EH (cell line): ENCODE measurements around the gene PDIA2.
A peak's percentile ranks its signal among the peaks of the same experiment; 100 is the strongest.

ENCODE experiments used
- DNase-seq: peaks from one replicate; pipeline ENCODE4 v3.0.0-alpha.2; 2015; ENCODE audit warnings: low read depth

Gene PDIA2

DNA sequence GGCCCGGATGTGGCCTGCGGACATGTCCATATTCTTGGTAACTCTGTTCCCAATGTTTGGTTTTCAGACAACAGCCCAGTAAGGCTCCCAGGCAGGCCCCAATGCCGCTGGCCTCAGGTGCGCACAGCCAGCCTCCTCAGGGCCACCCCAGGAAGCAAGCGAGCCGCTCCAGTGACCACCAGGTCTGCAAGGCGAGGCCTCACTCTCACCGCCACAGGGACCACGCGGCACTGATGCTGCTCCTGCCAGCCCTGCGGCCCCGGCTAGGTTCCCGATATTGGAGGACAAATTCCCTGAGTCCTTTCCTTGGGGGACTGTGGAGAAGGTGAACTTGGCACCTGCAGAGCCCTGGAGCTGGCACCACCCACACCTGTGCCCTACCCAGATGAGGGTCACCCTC is 19.0 kb downstream of the PDIA2 start:
- no peak for DNase-seq

DNA sequence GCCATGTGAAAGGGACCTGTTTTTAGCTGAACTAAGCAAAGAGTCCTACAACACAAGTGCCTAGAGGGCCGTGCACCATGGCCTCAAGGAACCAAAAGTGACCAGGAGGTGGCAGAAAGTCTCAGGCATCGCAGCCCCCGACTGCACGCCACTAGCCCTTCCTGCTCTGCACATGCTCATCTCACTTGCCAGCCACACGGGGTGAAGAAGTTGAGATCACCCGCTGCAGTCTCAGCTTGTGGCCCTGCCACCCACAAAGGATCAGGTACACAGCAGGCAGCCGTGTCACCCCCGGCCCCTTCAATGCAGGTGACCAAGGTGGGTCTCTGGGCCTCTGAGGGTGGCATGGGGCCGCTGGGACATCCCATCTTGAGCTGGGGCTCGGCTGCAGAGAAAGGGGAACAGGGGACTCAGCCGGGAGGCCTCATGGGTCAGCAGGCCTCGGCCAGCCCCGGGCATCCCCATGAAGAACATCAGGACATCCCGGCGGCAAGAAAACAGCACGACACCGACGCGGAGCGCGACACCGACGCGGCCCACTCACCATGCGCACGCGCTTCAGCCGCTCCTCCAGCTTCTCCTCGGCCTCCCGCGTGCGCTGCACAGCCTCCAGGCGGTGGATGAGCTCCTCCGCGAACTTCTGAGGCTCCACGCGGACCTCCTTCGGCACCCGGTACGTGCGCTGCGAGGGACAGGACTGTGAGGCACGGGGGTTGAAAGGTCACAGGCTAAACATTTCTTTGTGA is 21.0 kb downstream of the PDIA2 start:
- DNase-seq: peak; percentile 26

DNA sequence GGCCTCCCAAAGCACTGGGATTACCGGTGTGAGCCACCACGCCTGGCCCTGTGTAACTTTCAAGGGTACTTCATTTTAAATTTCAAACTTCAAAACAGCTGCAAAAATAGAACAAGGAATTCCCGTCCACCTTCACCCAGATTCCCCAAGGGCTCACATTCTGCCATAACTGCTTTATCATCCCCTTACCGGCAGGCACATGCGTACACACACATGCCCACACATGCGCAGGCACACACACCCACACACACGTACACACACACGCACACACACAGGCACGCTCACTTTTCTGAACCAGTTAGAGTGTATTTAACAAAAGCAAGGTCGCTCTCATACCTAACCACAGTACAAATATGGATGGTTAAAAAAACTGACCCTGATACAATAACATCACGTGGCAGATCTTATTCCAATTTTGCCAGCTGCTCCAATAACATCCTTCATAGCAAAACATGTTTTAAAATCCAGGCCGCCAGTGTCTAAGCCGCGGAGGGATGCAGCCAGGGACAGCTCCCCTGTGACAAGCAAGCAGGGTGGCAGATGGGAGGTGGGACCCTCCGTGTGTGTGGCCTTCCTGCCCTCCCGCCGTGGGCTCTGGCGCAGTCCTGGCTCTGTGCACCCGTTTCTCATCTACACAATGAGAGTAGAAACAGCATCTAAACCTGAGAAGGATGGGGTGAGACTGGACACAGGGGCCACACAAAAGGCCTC is 23.1 kb downstream of the PDIA2 start:
- DNase-seq: no peak

DNA sequence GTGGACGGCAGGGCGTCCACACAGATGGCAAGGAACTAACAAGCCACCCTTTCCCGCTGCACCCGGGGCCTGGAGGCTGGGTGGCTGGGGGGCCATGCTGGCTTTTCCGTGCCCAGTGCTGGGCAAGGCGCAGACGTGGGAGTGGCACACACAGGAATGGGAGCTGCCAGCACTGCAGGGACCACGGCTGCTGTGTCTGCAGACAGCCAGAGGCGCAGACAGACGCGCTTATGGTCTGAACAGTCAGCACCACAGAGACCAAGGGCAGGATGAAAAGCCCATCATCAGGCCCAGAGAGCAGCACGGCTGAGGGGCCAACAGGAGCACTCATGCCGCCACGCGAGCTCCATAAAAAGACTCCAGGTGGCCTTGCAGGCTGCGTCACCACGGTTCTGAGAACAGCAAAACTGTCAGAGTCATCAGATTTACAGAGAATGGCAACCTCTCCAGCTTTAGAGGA is 24.0 kb downstream of the PDIA2 start:
- DNase-seq: no peak

DNA sequence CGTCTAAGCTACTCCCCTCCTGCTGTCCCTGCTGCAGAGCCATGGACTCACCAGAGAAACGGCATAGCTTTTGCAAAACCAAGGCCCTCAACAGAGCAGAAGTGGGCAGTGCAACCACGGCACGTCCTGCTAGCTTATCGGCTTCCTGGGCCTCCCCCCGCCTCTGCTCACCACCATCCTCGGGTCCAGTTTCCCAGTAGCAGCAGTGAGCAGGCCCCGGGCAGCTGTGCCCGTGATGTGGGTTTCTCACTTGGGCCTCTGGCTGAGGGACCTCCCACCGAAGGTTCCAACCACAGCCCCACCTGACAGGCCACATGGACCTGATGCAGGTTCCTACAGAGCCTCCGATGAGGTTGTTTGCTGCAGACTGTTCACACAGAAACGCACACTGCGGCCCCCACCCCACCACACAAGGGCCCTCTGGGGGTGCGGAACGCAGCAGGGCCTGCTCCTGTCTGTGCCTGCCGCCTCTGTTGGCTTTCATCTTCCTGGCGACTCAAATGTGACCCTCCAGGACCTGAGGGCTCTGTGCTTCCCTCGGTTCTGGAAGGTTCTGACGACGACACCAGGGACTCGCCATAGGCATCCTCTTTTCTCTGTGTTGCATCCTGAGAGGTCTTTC is 24.8 kb downstream of the PDIA2 start:
- no peak for DNase-seq

DNA sequence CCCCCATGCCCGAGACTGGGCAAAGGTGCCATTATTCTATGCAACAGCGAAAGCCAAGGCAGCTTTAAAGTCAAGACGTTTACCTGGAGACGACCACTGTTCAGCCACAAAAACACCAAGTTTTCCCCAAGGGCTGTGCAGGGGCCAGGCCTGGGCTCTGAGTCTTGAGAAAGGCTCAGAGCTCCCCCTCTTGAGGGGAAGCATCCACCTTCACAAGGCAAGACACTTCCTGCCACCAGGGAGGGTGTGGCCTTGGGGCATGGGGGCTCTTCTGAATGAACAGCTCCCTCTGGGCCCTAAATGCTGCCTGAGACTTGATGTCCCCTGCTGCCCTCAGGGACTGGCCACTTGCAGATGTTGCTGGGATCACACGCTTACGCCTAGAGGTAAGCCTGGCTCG is 26.5 kb downstream of the PDIA2 start:
- no peak for DNase-seq

- no peak for DNase-seq
These were observed 28.8 kb downstream of the PDIA2 start for GRCh38 chr16:311725-312124.

DNA sequence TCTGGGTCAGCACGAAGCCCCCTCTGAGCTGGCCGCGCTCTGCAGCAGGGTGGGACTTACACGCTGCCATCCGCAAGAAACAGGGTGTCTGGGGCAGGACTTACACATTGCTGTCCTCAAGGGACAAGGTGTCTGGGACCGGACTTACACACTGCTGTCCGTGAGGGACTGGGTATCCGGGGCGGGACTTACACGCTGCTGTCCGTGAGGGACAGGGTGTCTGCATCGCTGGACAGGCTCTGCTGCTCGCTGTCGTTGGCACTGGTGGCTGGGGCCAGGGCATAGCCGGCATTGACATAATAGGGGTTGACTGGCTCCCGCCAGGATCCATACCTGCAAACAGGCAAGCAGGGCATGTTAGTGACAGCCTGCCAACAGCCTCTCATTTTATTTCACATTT is 31.4 kb downstream of the PDIA2 start:
- DNase-seq: no peak

- no peak for DNase-seq
These were observed 31.9 kb downstream of the PDIA2 start for GRCh38 chr16:314795-315299.

GRCh38 chr16:316741-317464 is 33.9 kb downstream of the PDIA2 start:
- DNase-seq: no peak

DNA sequence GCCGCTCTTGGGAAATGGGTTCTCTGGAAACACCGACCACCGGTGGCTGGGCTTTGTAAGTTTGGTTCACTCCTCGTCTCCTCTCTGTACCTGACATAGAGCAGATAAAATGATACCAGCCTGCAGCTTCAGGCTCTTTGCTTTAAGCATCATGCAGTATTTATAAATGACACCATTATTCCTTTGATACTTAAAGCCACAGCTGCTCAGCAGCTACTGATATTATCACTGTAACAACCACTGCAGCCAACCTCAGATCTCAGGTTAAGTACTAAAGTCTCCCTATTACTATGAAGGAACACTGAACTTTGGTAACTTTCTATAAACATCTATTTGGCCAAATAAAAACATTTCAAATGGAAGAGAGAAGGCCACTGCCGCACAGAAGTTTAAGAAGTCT is 34.6 kb downstream of the PDIA2 start:
- DNase-seq: no peak

DNA sequence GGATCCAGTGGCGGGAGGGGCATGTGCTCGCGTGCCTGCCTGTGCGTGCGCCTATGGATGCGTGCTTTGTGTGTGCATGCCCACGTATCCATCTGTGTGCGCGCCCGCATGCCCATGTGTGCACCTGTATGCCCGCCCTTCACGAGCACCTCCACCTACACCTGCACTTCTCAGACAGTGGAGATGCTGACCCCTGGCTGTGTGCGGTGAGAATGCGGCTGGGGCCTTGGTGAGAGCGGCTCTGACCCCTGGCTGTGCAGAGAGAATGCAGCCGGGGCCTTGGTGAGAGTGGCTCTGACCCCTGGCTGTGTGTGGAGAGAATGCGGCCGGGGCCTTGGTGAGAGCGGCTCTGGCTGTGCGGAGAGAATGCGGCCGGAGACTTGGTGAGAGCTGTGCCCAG is 35.7 kb downstream of the PDIA2 start:
- DNase-seq: no peak

GRCh38 chr16:320206-320605 is 37.2 kb downstream of the PDIA2 start:
- no peak for DNase-seq

DNA sequence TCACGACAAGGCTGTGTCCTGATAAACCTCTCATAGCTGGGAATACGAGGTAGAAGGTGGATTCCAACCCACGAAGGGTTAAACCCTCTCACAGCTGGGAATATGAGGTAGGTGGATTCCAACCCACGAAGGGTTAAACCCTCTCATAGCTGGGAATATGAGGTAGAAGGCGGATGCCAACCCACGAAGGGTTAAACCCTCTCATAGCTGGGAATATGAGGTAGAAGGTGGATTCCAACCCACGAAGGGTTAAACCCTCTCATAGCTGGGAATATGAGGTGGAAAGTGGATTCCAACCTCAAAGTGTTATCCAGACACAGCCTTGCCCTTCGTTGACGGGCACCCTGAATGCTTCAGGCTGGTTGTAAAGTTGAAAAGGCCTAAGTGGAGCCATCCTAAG is 38.6 kb downstream of the PDIA2 start:
- DNase-seq: no peak

- no peak for DNase-seq
These were observed 39.6 kb downstream of the PDIA2 start for GRCh38 chr16:322476-323143.

DNA sequence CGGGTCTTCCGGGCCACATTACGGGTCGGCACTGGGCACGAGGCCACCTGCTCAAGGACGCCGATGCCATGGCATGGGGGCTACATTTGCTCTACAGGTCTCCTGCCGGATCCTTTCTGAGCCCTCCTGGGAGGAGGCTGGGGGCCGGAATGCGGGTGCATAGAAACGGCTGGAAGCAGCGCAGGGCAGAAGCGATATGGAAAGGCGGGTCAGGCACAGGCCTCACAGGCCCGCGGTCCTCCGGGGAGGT is 41.2 kb downstream of the PDIA2 start:
- DNase-seq: no peak

GRCh38 chr16:324451-325334 is 41.7 kb downstream of the PDIA2 start:
- no peak for DNase-seq

- no peak for DNase-seq
These were observed 42.6 kb downstream of the PDIA2 start for GRCh38 chr16:325375-326145.

DNA sequence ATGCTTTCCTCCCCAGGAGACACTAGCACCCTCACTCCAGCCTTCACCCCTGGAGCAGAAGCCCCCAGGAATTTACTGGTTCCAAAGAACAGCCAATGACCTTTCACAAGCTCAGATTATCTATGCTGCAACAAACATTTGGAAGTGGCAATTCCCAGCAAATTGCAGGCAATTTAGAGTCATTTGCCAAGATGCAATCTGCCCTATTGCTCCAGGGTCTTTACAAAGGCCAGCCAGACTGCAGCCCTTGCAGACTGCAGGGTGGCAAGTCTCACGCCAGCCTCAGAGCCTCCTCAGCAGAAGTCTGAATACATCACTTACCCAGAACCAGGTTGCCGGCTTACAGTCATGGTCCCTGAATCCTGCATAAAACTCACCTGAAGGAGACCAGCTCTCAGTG is 47.8 kb downstream of the PDIA2 start:
- DNase-seq: no peak

DNA sequence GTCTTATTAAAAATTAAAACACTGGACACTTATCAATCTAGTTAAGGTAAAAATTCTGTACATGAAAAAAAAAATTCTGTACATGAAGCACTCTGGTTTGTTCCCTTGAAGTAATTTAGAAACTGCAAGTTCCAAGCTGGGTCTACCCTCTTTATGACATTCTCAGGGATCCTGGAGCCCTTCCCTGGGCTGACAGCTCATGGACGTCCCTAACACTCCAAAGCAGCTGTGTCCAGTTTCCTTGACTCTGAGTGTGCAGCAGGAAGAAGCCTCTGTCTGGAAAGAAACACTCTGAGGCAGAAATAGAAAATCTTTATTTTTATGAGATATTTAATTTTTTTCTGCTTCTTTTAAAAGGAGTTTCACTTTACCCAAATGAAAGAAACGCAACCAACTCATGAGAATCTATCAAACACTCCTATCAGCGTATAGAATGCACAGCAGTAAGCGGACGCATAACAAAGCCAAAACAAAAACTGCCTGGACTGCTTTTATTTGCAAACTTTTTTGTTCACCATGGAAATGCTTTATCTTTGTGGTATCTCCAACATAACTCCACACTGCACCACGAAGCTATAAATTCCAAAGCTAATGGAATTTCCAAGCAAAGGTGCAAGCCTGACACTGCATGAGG is 48.3 kb downstream of the PDIA2 start:
- peak; percentile 71 for DNase-seq
